ENCODE data around the gene SLC4A7.
A peak's percentile ranks its signal among the peaks of the same experiment; 100 is the strongest.
"Not testable (repeated sequence)": the region's sequence is repeated elsewhere in the genome, so short reads cannot be mapped to it uniquely, and the experiment has no call there.

The SLC4A7 gene

DNA sequence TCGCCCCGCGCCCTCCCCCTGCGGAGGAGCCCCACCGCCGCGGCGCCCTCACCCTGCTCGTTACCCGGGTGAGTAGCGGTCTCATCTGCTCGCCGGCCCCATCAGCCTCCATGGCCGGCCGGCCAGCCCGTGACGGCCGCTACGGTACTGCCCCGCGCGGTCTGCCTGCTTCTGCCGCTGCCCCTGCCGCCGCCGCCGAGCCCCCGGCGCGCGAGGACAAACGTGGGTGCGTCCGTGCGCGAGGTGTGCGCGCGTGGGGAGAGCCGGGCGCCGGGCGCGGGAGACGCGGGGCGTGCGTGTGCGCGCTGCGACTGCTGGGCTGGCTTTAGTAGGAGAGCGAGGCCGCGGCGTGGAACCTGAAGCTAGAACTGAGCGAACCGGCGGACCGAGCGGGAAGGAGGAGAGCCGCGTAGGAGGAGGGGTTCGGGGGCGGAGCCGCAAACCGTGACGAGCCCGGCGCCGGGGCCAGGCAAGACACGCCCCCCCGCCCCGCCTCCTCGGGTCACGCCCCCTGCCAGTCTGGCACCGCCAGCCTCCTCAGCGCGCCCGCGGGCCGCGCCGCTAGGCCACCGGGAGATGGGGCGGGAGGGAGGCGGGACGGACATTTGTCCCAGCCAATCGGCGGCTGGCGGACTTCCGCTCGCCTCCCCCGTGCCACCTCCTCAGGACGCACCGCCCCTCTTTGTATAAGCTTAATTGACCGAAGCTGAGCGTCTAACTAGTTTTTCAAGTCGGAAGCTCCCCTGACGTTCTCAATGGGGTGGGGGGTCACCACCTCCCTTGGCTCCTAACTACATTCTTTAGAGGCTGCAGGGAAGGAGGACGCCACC lies at the start of gene SLC4A7:
Gene SLC4A7 (minus strand): TSS at position 370 of the 830 bp plus-strand sequence. CDS start 258 bp downstream, at position 112.
- peak; percentile 100 for DNase-seq

DNA sequence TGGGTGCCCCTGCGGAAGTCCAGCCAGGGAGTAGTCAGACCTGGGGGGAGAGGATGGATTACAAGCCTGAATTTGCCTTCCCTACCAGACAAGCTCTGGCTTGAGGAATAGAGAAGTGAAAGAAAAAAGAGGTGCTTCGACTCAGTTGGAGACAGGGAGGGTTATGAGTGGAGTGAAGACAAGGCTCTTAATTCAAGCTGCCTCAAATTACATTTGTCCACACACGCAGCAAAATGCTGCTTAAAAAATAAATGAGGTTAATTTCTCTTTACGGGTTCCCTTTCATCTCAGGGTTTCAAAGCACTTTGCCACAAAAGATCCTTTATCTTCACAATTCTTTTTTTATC lies 49.0 kb upstream of the SLC4A7 start:
- no peak for DNase-seq

DNA sequence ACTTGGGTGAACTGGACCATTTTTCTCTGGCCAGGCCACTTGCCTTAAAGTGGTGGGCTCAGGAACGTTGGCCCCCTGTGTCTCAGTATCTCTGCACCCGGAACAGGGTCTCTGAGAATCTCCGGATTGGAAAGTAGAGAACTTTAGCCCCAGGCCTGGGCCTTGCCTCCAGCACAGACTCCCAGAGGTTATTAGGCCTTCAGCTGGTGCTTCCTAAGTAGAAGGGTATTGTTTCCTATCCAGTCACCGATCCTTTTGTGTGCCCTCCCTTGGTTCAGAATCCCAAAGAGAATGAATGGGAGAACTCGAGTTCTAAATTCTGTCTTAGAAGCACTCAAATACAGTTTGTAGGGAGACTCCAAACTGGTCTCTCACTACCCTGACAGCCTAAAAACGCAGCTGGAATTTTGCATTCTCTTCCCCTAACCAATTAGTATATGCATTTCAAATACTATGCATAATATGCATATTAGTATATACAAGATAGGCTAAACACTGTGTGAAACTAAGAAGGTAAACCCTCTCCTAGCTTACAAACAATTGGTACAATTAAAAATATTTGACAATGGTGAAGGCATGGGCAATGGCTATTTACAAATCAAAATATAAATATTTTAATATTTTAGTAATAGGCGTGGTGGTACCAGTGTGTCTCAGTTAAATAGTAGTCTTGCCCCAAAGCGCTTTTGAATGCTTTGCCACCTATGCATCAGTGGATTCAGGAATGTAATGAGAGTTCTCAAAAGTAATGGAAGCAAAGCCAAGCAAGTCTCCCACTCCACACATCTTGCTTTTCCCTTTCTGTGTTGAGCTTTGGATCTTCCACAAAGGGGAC lies 48.5 kb upstream of the SLC4A7 start:
- no peak for DNase-seq

DNA sequence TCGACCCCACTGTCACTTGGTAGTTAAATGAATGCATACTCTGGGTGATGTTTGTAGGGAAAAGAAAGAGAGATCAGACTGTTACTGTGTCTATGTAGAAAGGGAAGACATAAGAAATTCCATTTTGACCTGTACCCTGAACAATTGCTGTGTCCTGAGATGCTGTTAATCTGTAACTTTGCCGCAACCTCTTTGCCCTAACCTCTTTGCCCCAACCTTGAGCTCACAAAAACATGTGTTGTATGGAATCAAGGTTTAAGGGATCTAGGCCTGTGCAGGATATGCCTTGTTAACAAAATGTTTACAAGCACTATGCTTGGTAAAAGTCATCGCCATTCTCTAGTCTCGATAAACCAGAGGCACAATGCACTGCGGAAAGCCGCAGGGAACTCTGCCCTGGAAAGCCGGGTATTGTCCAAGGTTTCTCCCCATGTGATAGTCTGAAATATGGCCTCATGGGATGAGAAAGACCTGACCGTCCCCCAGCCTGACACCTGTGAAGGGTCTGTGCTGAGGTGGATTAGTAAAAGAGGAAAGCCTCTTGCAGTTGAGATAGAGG lies 47.1 kb upstream of the SLC4A7 start:
- not testable (repeated sequence) for DNase-seq

DNA sequence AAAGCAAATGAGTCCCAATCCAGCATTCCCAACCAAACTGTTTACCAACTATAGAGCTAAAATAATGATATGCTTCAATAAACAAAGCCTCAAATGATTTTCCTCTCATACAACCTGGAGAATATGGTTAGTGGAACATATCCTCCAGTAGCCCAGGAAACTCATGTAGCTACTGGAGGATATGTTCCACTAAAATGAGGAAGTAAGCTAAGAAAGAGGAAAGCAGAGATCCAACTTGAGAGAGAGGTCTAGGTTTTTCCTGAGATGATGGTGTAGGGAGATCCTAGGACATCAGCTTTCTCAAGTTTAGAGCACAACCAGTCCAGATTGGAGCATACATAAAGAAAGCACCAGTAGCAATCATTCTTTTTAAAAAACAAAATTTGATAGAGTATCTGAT lies 44.6 kb upstream of the SLC4A7 start:
- no peak for DNase-seq

DNA sequence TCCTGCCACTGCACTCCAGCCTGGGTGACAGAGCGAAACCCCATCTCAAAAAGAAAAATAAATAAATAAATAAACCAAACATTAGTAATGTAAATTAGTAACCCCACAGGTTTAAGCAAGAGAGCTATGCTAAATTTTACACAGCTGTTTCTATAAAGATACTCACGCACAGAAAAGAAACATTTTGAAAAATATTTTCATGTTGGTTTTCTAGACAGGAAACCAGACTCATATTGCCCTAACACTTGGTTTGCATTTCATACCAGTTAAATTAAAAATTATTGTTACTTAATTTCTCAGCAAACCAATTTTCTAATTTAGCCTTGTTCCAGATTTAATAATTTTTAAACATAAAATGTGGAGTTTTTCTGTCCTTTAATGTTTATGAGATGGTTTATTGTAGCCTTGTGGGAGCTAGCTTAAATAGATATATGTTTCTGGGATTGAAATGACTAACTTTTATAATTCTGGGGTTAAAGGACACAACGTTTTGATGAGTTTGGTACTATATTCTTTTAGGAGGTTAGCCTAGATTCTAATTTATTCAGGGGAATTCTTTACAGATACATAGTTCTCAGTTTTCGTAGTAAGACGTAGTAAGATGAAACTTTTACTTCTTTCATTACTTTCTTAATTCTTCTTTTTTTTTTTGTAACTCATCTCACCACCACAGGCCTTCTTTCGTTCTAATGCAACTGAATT lies 42.6 kb upstream of the SLC4A7 start:
- DNase-seq = no peak

DNA sequence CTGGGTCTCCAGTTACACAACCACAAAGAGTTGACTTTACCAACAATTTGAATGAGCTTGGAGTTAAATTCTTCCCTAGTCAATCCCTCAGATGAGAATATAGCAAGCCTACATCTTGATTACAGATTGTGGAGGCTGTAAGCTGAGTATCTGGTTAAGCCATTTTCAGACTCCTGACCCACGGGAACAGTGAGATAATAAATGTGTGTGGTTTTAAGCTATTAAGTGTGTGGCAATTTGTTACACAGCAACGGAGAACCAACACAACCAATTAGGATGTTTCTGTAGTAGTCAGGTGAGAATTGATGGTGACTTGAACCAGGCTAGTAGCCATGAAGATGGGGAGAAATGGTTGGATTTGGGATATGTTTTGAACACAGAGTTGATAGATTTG lies 37.7 kb upstream of the SLC4A7 start:
- DNase-seq = no peak

DNA sequence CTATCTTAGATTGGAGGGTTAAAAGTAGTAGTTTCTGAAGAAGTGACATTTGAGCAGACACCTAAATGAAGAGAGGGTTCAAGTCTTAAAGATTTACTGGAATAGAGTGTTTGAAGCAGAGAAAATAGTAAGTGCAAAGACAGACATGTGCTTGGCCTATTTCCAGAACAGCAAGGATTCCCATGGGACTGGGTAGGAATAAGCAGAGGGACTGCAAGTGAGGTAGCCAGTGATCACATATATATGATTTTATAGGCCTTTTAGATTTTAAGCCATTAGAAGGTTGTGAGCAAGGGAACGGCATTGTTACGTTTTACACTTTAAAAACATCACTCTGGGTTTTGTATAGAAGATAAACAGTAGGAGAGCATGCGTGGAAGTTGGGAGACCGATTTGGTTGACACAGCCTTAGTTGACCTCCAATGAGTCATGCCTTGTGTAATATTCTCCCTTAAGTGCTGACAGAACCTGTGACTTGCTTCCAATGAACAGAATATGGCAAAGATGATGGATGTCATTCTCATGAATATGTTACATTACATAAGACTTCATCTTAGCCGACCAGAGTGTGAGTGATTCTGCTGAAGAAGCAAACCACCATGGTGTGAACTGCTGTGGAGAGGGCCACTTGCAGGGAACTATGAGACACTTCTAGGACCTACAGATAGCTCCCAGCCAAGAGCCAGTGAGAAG lies 37.1 kb upstream of the SLC4A7 start:
- DNase-seq = no peak

DNA sequence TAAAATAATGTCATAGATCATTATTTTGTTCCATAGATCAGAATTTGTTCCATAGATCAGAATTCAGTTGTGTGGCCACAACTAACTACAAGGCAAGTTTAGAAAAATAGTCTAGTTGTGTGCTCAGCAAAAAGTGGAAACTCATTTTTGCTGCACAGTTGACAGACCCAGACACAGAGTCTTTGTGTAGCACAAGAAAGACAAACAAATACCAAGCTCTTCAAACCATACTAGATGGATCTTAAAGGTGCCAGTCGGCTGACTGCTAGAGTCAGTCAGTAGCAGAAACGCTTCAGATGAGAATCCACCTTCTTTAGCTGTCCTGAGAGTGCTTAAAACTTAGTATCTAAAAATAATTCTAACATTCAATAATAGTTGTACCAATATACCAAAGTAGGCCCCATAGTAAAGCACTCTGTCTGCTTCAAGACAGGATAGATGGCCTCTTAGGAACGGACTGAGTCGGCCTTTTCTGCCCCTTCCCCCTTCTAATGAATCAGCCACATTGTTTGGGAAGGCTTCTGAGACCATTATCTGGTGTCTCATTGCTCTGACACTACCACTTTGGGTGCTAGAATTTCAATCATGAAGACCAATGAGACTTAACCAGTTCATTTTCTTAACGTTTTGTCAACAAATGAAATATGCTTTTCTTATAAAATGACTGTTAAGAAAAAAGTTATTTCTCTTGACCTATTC lies 27.7 kb upstream of the SLC4A7 start:
- no peak for DNase-seq

DNA sequence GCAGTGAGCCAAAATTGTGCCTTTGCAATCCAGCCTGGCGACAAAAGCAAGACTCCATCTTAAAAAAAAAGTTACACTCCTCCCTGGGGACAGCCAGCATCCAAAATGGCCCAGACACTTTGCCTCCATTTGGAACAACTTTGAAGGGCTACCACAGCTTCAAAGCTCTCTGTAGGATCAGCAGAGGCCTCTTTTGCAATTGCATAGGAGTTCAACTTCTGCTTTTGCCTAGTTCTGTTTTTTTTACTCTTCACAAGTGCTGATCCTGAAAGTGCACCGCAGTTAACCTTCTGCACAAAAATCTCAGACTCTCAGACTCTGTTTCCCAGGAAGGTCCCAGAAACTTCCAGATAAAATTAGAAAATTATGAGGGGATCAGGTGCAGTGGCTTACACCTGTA lies 25.2 kb upstream of the SLC4A7 start:
- DNase-seq = no peak

DNA sequence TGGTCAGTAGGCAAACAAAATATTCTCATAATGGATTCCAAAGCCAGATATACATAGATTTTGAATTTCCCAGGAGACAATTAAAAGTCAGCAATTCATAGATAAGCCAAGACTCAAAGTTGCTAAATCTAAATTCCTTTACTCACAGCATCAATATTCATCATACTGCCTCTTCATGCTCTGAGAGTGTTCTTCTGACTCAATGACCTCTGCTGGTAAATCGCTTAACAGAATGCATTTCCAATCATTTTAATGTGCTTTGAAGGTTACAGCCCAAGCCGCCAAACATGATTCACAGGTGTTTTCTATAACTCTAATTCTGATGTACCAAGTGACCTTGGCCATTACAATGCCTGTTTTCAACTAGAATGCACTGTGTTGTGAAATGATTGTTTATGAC lies 24.2 kb upstream of the SLC4A7 start:
- no peak for DNase-seq

DNA sequence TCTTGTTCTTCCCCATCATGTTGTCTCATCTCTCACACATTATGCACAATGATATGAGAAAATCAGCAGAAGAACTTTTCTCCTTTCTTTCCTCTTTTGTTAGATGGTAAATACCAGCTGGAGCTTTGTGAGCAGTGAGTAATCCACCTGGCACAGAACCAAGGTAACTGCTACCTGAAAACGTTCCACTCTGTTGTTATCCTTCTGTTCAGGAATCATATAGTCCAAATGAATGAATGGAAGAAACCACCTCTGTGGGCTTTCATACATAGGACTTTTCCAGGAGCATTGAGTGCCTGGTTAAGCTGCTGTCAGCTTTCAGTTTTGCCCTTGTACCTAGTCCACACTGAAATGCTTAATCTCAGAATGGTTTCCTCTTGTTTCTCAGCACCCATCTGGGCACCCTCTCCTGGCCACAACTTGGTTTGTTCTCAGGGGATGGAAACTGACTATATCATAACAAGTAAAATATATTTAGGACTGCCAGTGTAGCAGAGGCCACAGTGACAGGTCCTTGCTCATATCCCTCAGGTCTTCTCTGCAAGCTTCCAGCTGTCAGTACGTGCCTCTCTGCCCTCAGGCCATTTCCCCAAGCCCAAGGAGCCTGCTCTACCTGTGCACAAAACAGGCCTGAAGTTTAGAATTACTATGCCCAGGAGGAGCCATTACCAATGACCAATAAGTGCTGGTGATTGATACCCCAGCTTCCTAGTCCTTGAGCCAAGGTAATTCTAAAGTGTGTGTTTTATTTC lies 23.5 kb upstream of the SLC4A7 start:
- no peak for DNase-seq

DNA sequence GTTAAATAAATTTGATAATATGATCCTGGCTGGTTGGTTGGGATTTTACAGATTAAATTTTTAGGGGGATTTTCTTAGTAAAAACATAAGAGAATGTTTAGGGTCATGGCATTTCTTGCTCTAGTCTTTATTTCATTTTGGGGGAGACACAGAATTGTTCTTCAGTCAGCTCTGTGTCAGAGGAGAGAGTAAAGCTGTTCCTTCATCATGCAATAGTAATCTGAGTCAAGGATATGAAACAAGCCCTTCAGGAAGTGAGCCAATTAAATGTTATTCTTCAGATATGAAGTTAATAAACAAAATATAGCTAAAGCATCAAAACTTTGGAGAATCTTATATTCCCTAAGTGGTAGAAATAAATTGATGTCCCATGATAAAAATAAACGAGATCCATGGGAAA lies 22.9 kb upstream of the SLC4A7 start:
- DNase-seq = no peak

DNA sequence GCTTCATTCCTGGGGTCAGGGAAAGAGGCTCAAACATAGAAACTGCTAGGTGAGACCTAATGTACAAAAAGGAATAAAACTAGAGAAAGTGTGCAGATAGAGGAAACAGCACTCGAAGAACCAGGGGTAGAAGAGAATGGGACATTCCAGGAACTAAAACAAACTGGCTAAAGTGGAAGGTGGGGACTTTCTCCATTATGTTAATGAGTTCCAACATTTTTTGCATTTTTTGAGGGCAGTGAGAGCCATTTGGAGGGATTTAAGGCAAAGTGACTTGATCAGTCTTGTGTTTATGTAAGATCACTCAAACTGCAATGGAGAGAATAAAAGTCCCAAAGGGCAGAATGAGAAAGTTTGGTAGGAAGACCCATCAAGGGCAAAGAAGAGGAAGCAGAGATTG lies 20.6 kb upstream of the SLC4A7 start:
- DNase-seq = no peak

DNA sequence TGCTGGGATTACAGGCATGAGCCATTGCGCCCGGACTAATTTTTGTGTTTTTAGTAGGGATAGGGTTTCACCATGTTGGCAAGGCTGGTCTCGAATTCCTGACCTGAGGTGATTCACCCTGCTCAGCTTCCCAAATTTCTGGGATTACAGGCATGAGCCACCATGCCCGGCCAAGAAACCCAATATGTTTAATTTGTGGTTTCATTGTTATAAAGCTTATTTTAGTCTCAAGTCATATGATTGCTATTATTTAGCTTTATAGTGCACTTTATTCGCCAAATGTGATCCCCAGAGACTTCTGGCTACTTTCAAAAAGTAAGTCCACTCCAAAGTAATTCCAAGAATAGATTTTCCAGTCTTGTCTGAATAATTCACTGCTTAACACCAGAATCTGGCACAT lies 19.3 kb upstream of the SLC4A7 start:
- no peak for DNase-seq

DNA sequence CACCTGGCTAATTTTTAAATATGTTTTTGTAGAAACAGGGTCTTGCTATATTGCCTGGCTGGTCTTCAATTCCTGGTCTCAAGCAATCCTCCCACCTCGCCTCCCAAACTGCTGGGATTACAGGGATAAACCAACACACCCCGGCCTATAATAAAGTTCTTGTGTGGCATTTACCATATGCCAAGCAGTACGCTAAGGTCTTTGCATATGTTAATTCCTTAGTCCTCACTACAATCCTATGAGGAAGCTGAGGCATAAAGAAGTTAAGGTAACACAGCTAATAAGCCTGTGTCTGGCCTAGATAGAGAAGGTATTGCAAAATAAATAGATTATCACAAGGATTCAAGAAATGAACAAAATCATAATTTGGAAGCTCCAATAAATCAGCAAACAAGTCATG lies 17.6 kb upstream of the SLC4A7 start:
- no peak for DNase-seq

DNA sequence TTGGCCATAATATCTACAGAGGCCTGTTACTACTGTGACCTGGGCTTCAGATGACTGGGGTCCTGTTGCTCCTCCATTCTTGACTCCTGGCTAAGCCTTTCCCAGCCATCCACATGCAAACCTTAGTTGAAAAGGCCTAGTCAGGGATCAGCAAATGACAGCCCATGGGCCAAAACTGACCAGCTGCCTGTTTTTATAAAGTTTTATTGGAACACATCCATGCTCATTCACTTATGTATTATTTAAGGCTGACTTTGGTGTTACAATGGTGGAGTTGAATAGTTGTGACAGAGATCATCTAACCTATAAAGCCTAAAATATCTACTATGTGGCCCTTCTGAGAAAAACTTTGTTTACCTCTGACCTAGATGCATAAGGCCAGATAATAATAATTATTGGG lies 16.8 kb upstream of the SLC4A7 start:
- DNase-seq = no peak

DNA sequence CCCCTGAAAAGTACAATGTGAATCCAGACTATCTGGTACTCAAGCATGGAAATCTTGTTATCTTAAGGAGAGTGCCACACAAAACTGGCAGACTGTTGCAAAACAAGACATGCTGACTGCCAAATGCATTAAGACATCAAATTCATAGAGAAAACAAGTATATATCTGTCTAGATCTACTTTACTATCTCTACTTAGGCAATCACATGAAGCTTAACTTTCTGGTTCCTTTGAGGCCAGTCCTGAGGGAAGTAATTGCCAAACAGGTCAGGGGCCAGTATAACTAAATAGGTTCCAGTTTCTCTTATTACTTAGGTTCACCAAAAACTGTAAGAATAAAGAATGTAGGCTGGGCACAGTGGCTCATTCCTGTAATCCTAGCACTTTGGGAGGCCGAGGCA lies 15.9 kb upstream of the SLC4A7 start:
- no peak for DNase-seq

DNA sequence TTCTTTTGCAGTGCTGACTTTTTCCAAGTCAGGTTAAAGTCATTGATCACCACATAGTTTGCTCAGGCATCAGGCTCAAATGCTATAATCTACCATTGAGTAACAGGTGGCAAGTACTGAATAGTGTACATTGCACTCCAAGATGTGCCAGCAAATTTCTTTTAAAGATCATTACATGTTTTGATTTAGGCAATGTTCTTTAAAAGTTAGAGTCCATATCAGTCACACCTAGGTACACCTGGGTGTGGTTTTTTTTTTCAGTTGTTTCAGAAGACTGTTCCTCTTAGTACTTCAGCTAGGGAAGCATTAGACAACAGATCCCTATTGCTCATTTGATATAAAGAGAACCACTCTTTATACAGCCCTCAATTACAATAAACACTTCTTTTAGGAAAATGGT lies 10.6 kb upstream of the SLC4A7 start:
- DNase-seq = no peak

DNA sequence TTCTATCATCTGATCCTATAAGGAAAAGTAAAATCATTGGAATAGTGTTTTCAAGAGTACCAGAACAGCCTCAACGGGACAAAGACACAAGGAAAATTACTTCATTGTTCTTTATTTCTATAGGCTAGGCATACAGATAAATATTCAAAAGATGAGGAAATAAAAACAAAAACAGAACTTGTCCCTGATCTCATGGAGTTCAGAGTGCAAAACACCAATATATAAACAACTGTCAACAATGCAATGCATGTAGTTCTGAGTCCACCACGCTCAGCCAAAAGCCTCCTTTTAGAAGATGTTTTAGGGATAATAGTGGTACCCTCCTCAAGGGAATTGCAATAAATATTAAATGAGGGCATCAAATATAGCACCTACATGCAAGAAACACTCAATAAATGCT lies 4.6 kb upstream of the SLC4A7 start:
- no peak for DNase-seq

DNA sequence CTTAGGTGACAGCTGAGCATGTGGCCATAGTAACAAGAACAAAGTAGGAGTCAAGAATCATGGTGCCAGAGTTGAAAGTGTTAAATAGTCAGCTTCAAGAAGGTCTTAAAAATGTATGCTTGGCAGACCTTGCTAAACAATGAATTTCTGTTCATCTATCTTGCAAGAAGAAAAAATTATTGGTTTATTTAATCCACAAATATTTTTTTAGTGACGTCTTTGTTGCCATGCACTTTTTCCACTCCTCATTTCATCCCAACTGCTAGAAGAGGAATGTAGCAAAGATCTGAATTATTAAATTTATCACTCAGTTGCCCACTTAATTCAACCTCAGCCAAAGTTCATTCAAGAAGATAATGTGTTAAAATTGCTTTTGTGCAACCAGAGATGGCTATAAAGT lies 3.2 kb upstream of the SLC4A7 start:
- no peak for DNase-seq
